DOHH2 (cell line): ENCODE results near the gene ACADS.
A peak's percentile ranks its signal among the peaks of the same experiment; 100 is the strongest.

Experiments used
- CTCF ChIP-seq: fragments of 200-600 bp; sonication (generic); IDR thresholded peaks from one replicate; pipeline ENCODE4 v1.5.1; 2014; ENCODE audit warnings: antibody characterized with exemption, mild to moderate bottlenecking, low read depth, low read length; ENCODE audit not compliant: poor library complexity, severe bottlenecking
- EZH2phosphoT487 ChIP-seq: fragments of 200-600 bp; sonication (generic); IDR thresholded peaks from 2 replicates; pipeline ENCODE4 v1.6.1; 2017; ENCODE audit warnings: borderline replicate concordance, mild to moderate bottlenecking, antibody characterized with exemption, low read length, moderate library complexity, mixed read lengths

DNA sequence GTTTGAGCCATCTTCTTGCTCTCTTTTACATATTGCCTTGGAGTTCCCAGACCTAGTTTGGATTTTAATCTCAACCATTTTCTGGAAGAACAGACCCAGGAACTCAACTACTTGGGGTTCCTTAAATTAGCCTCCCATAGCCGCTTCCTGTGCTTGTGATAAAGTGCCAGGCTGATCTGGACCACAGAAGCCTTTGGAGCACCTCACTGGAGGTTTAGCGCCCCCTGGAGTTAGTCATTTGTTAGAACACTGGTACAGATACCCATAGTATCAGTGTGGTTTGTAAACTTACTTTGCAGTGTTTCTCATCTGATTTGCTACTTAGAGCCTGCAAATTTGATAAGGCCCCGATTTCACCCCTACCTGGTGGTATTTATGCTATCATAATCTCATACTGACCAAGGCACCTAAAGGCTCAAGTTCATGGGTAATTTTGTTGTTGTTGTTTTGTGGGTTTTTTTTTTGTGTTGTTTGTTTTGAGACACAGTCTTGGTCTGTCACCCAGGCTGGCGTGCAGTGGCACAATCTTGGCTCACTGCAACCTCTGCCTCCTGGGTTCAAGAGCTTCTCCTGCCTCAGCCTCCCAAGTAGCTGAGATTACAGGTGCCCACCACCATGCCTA is 11.7 kb upstream of the ACADS start:
- TF ChIP-seq CTCF (peak; percentile 88), EZH2phosphoT487 (no peak)
